ENCODE results near the gene MACROD2. TPM values are rescaled to one million over a fixed set of nuclear protein-coding genes. Genes with fewer than 3 reads are reported as not detected.

Gene MACROD2
- total RNA-seq, 1 donor from 2014 or later, result 6.4 TPM

- Mint-ChIP-seq H3K4me3 (no peak overlapping the region), H3K27me3 (ENCODE audit: low read depth) (no peaks in the 10 kb centered on the region), H3K9me3 (peaks cover 2% of the 10 kb centered on the region), H3K4me1 (peaks cover 16% of the 10 kb centered on the region), H3K27ac (ENCODE audit: unreplicated experiment) (no peak overlapping the region), H3K36me3 (ENCODE audit: low read depth) (no peaks in the 10 kb centered on the region)
- no peak for TF ChIP-seq CTCF (conservative IDR thresholded peaks at IDR 0.05)
- no peak for DNase-seq (ENCODE audit: low read depth, low spot score)
Measured at GRCh38 chr20:15059438-15059837, 1064.1 kb downstream of the MACROD2 start.

DNA sequence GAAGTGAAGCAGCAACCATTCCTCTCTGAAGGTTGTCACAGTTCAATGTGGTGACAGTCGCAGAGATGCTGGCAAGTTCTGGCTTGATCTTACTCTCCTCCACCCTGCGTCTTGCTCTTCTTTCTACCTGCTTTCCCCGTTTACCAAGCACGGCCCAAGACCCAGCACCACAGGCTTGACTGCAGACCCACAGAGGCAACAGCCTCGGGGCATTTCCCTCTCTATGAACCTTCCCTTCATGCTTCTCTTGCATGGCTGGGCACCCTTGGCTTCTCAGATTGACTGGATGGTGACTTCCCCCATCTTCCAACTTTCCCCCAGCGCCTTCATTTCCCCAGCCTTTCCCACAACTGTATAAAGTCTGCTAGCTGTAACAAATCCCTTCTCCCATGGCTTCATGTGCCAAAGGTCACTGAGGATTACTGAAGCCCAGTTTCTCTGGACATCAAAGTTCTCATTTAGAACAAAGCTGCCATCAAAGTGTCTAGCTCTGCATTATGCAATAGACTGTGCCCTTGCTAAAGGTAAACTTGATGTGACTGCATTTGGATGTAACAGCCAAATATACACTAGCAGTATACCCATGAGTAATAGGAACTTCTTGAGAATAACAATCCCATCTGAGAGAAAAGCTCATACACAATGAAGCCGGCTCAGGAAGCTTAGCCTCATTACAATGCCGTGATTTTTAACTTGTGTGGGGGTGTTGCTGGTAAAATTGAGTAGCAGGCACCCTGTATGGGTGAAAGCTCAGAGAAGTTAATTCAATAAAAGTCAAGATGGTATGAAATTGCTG is 1065.1 kb downstream of the MACROD2 start:
- Mint-ChIP-seq H3K36me3 (ENCODE audit: low read depth) (no peaks in the 10 kb centered on the region), H3K4me3 (no peak overlapping the region), H3K9me3 (peaks cover 2% of the 10 kb centered on the region), H3K4me1 (peaks cover 16% of the 10 kb centered on the region), H3K27ac (ENCODE audit: unreplicated experiment) (peak overlapping the region; percentile 25), H3K27me3 (ENCODE audit: low read depth) (no peaks in the 10 kb centered on the region)
- no peak for DNase-seq (ENCODE audit: low read depth, low spot score)
- TF ChIP-seq CTCF (conservative IDR thresholded peaks at IDR 0.05), result no peak

- Mint-ChIP-seq H3K27ac (ENCODE audit: unreplicated experiment) (no peak overlapping the region), H3K36me3 (ENCODE audit: low read depth) (no peaks in the 10 kb centered on the region), H3K27me3 (ENCODE audit: low read depth) (no peaks in the 10 kb centered on the region), H3K4me1 (peaks cover 16% of the 10 kb centered on the region), H3K4me3 (no peak overlapping the region), H3K9me3 (peaks cover 2% of the 10 kb centered on the region)
- DNase-seq (ENCODE audit: low read depth, low spot score), result no peak
- TF ChIP-seq CTCF (conservative IDR thresholded peaks at IDR 0.05), result no peak
Measured at GRCh38 chr20:15061061-15061430, 1065.7 kb downstream of the MACROD2 start.

DNA sequence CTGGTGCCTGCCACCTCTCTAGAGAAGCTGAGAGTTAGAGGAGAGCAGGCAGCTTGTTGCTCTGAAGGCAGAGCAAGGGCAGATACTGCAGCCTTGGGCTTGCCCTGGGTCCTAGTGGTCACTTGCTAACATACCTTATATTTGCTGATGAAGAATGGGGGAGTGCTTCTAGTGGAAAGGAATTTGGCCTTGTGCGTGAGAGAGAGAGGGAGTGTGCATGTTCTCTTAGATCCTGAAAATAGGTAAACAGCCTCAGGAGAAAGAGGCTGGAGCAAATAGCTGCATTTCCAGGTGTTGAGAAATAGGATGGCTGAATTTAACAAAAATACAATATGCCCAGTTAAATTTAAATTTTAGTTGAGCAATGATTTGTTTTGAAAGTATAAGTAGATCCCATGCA is 1066.6 kb downstream of the MACROD2 start:
- DNase-seq (ENCODE audit: low read depth, low spot score), result no peak
- no peaks in the 10 kb centered on the region for H3K27me3 Mint-ChIP-seq (ENCODE audit: low read depth)
- H3K27ac Mint-ChIP-seq (ENCODE audit: unreplicated experiment), result no peak overlapping the region
- no peak for TF ChIP-seq CTCF (conservative IDR thresholded peaks at IDR 0.05)
- H3K9me3 Mint-ChIP-seq, result peaks cover 2% of the 10 kb centered on the region
- peaks cover 16% of the 10 kb centered on the region for H3K4me1 Mint-ChIP-seq
- H3K4me3 Mint-ChIP-seq, result no peak overlapping the region
- H3K36me3 Mint-ChIP-seq (ENCODE audit: low read depth), result no peaks in the 10 kb centered on the region

GRCh38 chr20:15063081-15063480 is 1067.8 kb downstream of the MACROD2 start:
- no peak overlapping the region for H3K4me3 Mint-ChIP-seq
- H3K9me3 Mint-ChIP-seq, result peaks cover 2% of the 10 kb centered on the region
- TF ChIP-seq CTCF (conservative IDR thresholded peaks at IDR 0.05), result no peak
- no peaks in the 10 kb centered on the region for H3K36me3 Mint-ChIP-seq (ENCODE audit: low read depth)
- H3K27me3 Mint-ChIP-seq (ENCODE audit: low read depth), result no peaks in the 10 kb centered on the region
- H3K27ac Mint-ChIP-seq (ENCODE audit: unreplicated experiment), result no peak overlapping the region
- peaks cover 16% of the 10 kb centered on the region for H3K4me1 Mint-ChIP-seq
- DNase-seq (ENCODE audit: low read depth, low spot score), result no peak

All from neural crest cell (in vitro differentiated cells).